Measurements from ENCODE around the gene CRACR2B.

GRCh38 chr11:873706-874105 lies 46.0 kb downstream of the CRACR2B start:
- TF ChIP-seq, protein P1, sequence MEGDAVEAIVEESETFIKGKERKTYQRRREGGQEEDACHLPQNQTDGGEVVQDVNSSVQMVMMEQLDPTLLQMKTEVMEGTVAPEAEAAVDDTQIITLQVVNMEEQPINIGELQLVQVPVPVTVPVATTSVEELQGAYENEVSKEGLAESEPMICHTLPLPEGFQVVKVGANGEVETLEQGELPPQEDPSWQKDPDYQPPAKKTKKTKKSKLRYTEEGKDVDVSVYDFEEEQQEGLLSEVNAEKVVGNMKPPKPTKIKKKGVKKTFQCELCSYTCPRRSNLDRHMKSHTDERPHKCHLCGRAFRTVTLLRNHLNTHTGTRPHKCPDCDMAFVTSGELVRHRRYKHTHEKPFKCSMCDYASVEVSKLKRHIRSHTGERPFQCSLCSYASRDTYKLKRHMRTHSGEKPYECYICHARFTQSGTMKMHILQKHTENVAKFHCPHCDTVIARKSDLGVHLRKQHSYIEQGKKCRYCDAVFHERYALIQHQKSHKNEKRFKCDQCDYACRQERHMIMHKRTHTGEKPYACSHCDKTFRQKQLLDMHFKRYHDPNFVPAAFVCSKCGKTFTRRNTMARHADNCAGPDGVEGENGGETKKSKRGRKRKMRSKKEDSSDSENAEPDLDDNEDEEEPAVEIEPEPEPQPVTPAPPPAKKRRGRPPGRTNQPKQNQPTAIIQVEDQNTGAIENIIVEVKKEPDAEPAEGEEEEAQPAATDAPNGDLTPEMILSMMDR (IDR thresholded peaks at IDR 0.05) = no peak
- TF ChIP-seq POLR2A (IDR thresholded peaks at IDR 0.05) (no peak), EP300 (IDR thresholded peaks at IDR 0.05) (no peak), POLR2AphosphoS5 (IDR thresholded peaks at IDR 0.05) (no peak)

All from upper lobe of left lung (tissue), 4 donors.